ENCODE results near the gene MPV17L2. TPM values are rescaled to one million over a fixed set of nuclear protein-coding genes. Genes with fewer than 3 reads are reported as not detected.
A peak's percentile ranks its signal among the peaks of the same experiment; 100 is the strongest.

Gene MPV17L2
- total and polyA plus RNA-seq, 2 donors (not counting 3 experiments of a cell fraction or from before 2014, with no cell fraction given), result 13.8 to 27.6 TPM

- H3K4me1 ChIP-seq (ENCODE audit: control insufficient read depth, extremely low read depth, insufficient read depth, low read length), result peaks cover 21% of the 10 kb centered on the region
- TF ChIP-seq CTCF (IDR thresholded peaks at IDR 0.05; ENCODE audit: extremely low read depth in 1 of 2, insufficient read depth in 1 of 2, low read depth in 1 of 2, low read length in 2 of 2) (peak; percentile 70 to 83), FOS (IDR thresholded peaks at IDR 0.05; ENCODE audit: borderline replicate concordance, insufficient read depth, low read length) (no peak), MYC (IDR thresholded peaks at IDR 0.05; ENCODE audit: low read depth, low read length) (no peak), EZH2 (IDR thresholded peaks at IDR 0.05; ENCODE audit: borderline replicate concordance, low read depth, low read length, severe bottlenecking) (no peak), POLR2A (IDR thresholded peaks at IDR 0.05; ENCODE audit: low read depth, low read length) (peak; percentile 84), MAX (IDR thresholded peaks at IDR 0.05; ENCODE audit: insufficient read depth, insufficient read length) (peak; percentile 53), GATA2 (IDR thresholded peaks at IDR 0.05; ENCODE audit: insufficient read depth, insufficient read length, low read depth, low read length) (no peak), POLR2AphosphoS5 (IDR thresholded peaks at IDR 0.05; ENCODE audit: insufficient read depth, low read depth, low read length) (peak; percentile 75), JUN (IDR thresholded peaks at IDR 0.05; ENCODE audit: borderline replicate concordance, insufficient read depth, insufficient read length, low read depth) (no peak)
- peak overlapping the region; percentile 88 for H3K27ac ChIP-seq (ENCODE audit: insufficient read depth, low read depth, low read length)
- H3K4me2 ChIP-seq (ENCODE audit: insufficient read depth, low read length), result peak overlapping the region; percentile 67
- peaks cover 11% of the 10 kb centered on the region for H3K79me2 ChIP-seq (ENCODE audit: control insufficient read depth, insufficient read depth, low read length)
- no peak for FAIRE-seq
- POLR2A ChIA-PET, result no interaction called here
- CTCF ChIA-PET, result interaction anchor here (0.7 to 3.0 kb wide), 11 partner anchors 10 to 214 kb away, joined by 3 to 55 read pairs (median 4); partner anchors contain the start of gene ARRDC2
- H3K9me1 ChIP-seq (replicated peaks; ENCODE audit: control insufficient read depth, extremely low read depth, insufficient read depth, low read length), result no peaks in the 10 kb centered on the region
- H3K9ac ChIP-seq (replicated peaks; ENCODE audit: extremely low read depth, insufficient read depth, low read length), result peak overlapping the region; percentile 99
- peak overlapping the region; percentile 90 for H2AFZ ChIP-seq (ENCODE audit: low read depth, low read length)
- H3K27me3 ChIP-seq (ENCODE audit: control insufficient read depth in 2 of 2, insufficient read depth in 2 of 2, low read length in 2 of 2), result no peaks in the 10 kb centered on the region
- dilution Hi-C loops (cut with MboI; ENCODE audit: extremely low pct_ligation_motif_present, low sequenced_read_pairs), result no loop called here
- intact Hi-C loops (cut with micrococcal nuclease), result loop anchor here (1.0 to 2.0 kb wide), 5 partner anchors 34 to 145 kb away; partner anchors contain the start of genes MPV17L2 and RAB3A
- H4K20me1 ChIP-seq (replicated peaks; ENCODE audit: control insufficient read depth, extremely low read depth, insufficient read depth, low read length), result no peaks in the 10 kb centered on the region
- H3K36me3 ChIP-seq (ENCODE audit: control insufficient read depth in 2 of 2, extremely low read depth in 1 of 2, insufficient read depth in 2 of 2, low read length in 2 of 2), result peaks cover 0 to 4% of the 10 kb centered on the region in 2 experiments
- no peaks in the 10 kb centered on the region for H3K9me3 ChIP-seq (replicated peaks; ENCODE audit: control insufficient read depth, insufficient read depth, low read length)
- BruUV-seq (replicated peaks), result TSS peak; percentile 48
- DNase-seq (ENCODE audit: low read depth, low spot score), result peak; percentile 97
- peak overlapping the region in 2 of 3 experiments; percentile 38 to 68 for H3K4me3 ChIP-seq (replicated peaks in 1 of 3; ENCODE audit: insufficient read depth in 1 of 3, low read depth in 1 of 3, low read length in 3 of 3)
Measured at GRCh38 chr19:18152442-18152816, 40.6 kb upstream of the MPV17L2 start.
